Stimulated activated CD4-positive, alpha-beta T cell treated with anti-CD3 and anti-CD28 coated beads, Interleukin-15, amount 100 ng/mL, for 24 hours (primary cell): ENCODE data around the gene FBLN1.
"Not testable (repeated sequence)": the region's sequence is repeated elsewhere in the genome, so short reads cannot be mapped to it uniquely, and the experiment has no call there.

Experiments used
- DNase-seq: peaks from one replicate; pipeline ENCODE4 v3.0.0-alpha.2; 2020

The FBLN1 gene

GRCh38 chr22:45586651-45587405, 84.1 kb downstream of the FBLN1 start:
- DNase-seq = no peak

GRCh38 chr22:45587638-45588505, 85.2 kb downstream of the FBLN1 start:
- DNase-seq = no peak

GRCh38 chr22:45589556-45589955, 86.9 kb downstream of the FBLN1 start:
- no peak for DNase-seq

GRCh38 chr22:45590262-45590661, 87.6 kb downstream of the FBLN1 start:
- no peak for DNase-seq

DNA sequence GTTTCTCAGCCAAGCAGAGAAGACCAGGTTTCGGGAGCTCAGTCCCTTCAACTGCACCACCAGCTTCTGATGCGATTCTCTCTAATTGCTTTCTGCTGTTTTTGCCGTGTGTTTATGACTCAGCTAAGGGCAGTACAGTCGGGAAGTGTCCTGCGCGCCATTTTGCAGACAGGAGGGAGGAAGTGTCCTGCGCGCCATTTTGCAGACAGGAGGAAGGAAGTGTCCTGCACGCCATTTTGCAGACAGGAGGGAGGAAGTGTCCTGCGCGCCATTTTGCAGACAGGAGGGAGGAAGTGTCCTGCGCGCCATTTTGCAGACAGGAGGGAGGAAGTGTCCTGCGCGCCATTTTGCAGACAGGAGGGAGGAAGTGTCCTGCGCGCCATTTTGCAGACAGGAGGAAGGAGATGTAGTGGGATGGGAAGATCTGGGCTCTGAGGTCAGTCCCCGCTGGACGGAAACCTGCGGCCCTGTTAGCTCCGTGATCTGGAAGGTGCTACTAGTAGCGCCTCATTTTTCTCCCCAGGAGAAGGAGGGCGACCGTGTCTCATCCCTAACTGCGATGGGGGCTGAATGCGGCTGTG, 89.0 kb downstream of the FBLN1 start:
- DNase-seq = not testable (repeated sequence)

GRCh38 chr22:45594123-45594941, 91.6 kb downstream of the FBLN1 start:
- no peak for DNase-seq

DNA sequence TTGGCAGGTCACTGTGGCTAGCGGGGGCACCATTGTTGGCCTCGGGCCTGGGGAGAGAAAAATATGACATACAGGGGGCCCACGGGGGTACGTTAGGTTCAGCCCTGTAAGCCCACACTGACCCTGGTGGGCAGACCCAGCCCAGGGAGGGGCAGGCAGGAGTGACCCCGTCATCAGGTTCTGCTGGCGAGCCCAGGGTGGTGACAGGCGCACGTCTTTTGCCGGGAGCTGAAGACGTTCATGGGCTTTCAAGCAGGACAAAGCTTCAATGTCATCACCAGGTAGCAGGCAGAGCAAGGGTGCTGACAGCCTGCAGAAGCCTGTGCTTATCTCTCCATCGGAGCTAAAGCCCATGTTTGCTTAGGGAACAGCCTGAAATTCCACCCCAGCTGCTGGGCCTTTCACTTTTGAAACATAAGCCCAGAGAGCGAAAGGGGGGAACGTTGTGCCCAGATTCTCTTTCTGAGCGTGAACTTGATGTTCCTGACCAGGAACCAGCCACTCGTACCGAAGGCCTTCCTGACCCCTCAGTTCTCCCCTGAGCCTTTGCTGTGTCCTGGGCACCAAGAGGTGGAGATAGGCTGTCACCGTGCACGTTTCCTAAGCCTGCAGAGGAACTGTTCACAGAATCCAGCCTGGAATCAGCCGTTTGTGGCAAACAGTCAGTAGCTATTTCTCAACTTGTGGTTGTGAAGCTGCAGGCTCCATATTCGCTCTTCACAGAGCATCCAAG, 94.9 kb downstream of the FBLN1 start:
- no peak for DNase-seq

DNA sequence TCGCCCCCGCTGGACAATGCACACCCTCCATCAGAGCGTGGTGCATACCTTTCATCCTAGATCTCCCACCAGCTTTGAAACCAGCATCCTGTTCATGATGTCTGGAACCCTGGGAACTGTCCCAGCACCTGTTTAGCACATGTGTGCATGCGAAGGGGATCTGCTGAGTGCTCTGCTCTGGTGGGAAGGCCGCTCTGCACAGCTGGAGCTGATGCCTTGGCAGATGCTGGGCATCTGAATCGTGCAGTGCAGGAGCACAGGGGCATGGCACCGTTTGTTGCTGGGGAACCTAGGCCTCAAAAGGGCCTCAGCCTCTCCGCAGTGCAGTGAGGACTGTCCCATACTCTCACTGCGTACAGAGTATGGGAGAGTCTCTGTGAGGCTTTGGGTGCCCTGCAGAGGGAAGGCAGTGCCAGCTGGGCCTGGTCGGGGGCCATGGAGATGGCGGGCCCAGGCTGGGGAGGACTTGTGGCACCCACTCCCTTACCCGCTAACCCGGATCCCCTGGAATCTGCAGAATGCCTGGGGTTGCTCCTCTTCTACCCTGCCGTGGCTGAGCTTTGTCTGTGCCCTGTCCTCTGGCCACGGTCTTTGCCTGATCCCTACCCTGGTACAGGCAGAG, 96.0 kb downstream of the FBLN1 start:
- DNase-seq = no peak

DNA sequence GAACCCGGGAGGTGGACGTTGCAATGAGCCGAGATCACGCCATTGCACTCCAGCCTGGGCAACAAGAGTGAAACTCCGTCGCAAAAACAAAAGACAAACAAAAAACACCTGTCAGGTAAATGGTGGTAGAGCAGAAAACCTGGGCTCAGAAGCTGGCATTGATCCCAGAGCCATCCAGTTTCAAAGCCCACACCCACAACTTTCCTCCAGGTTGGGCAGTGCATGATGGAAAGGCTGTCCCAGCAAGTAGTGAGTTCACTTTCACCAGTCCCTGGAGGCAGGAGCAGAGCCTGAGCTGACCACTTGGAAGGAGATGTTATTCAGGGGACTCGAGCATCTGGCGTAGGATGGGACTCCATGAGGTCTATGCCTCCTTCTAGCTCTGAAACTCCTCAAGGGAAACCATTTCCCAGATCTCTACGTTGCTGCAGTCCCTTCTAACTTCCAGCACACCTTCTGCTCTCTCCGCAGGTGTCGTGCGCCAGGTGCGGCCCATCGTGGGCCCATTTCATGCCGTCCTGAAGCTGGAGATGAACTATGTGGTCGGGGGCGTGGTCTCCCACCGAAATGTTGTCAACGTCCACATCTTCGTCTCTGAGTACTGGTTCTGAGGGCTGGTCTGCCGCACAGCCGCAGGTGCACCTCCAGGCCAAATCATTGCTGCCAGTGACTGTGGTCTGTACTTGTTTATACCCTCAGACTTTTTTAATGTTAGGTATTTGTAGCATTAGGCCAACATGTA, 97.3 kb downstream of the FBLN1 start:
- DNase-seq = no peak

DNA sequence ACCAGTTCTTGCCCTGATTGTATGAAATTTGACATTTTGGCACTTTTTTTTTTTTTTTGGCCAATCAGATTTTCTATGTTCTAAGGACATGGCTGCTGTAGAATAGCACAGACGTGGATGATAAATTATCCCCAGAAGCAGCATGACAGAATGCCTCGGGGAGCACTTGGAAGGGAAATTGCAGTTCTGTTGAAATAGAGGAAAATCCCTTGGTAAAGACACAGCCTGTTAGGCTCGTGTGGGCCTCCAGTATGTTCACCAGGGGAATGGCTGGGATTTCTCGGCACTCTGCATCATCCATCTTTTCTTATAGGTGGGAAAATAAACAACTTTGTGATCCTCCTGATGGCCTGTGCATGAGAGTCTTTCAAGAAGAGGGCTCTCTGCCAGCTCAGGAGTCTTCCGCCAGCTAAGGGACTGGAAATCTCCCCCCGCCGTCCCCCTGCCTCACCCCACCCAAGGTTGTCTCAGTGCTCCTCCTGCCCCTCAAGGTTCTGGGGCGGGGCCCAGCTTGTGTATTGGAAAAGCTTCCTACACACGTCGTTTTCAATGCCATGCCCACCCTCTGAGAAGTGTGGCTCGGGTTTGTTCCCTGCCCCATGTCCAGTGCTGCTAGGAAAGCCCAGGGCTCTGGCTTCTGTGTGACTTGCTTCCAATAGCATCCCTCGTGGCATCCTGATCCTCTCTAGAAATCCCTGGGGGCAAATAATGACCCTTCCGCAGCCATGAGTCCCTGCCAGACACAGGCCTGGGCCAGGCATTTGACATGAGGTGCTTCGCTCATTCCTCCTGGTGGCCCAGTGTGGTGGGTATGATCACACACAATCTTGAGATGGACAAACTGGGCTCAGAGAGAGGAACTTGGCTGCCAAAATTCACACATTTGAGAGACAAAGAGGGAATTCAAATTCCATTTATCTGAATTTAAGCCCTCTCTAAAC, 98.4 kb downstream of the FBLN1 start:
- DNase-seq = no peak

DNA sequence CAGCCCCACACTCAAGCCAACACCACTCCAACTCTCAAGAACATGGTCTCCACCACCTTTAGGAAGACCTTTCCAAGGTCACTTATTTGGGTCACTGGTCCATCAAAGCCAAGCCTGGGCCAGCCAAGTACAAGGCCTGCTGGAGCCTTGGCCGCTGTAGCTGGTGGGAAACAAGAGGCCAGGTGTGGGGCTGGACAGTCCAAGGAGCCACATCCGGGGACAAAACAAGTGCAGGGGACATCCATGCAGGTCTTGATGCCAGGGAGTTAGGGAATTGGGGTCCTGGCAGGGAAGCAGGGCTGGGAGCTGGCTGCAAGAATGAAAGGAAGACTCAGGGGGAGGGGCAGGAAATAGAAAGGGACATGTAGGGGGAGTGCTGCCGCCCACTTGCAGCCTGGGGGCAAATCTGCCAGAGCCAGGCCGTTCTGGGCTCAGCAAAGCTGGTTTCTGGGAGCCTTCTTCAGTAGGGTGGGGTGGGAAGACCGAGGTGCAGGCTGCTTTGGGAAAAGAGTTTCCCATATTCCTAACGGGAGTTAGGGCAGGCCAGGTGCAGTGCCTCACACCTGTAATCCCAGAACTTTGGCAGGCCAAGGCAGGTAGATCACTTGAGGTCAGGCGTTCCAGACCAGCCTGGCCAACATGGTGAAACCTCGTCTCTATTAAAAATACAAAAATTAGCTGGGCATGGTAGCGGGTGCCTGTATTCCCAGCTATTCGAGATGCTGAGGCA, 99.5 kb downstream of the FBLN1 start:
- no peak for DNase-seq

- no peak for DNase-seq
Observed at GRCh38 chr22:45602824-45603595, 100.3 kb downstream of the FBLN1 start.

DNA sequence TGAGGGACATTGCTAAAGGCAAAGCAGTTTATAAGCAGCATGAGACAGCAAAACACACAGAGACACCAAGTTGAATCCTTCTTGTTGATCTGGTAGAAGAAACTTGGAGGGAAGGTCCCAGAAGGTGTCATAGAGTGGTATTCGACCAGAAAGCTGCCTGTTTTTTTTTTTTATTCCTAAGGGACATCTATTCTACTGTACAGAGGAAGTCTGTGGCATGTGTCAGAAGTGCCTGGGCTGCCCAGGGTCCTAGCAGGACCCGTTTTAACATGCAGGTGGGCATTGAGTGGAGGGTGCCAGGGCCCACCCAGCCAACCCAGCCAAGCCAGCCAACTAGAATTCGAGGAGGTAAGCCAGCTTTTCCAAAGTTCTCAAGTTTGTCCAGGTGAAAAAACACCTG, 100.9 kb downstream of the FBLN1 start:
- DNase-seq = no peak

GRCh38 chr22:45608045-45608444, 105.4 kb downstream of the FBLN1 start:
- not testable (repeated sequence) for DNase-seq

GRCh38 chr22:45608763-45609180, 106.1 kb downstream of the FBLN1 start:
- DNase-seq = no peak

DNA sequence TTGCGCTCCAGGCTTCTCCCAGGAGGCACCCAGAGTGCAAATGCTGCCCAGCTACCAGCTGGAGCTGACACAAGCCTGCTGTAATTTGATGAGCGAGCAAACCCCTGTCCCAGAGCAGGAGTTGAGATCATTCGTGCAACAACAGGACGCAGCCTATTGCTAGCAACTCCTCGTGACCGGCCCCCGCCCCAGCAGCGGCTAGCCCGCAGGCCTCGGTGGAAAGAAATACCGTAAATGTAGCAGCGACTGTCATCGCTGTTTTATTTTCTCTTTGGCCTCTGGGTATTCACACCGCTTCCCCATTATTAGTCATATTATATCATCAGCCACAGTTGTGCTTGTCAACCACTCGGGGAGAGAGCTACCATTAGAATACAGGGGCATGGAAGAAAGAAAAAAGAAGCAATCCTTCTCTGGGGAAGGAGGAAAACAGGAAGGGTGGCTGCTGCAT, 109.8 kb downstream of the FBLN1 start:
- DNase-seq = peak; percentile 22

DNA sequence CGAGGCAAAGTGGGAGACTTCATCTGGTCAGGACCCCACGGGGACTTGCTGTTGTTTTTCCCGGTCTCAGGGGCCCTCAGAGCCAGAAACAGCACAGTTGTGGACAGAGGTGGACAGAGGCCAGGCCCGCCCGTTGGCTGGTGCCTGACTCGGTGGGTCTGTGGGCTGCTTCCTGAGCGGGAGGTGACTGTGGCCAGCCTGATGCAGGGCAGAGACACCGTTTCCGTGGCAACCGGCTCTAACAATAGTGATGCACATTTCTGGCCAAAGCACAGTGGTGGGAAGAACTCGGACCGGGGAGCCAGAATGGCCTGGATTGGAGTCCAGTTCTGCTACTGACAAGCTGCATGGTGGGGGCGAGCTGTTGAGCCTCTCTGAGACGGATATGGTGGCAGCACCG, 110.3 kb downstream of the FBLN1 start:
- no peak for DNase-seq

DNA sequence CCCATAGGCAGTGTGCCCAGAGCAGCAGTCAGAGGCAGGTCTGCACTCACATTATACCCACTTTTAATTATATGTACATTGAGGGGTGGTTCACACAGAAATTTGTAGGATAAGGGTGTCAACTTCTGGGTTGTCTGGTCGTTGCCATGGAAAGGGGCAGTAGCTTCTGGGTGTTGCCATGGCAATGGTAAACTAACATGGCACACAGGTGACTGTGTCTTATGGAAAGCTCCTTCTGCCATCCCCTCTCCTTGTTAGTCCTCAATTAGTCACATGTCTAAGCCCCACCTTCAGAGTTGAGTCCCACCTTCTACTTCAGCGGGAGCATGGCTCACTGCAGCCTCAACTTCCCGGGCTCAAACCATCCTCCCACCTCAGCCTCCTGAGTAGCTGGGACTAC, 112.7 kb downstream of the FBLN1 start:
- DNase-seq = no peak
